Osteocyte (in vitro differentiated cells): Measurements from ENCODE around the gene HOXB9. TPM values are rescaled to one million over a fixed set of nuclear protein-coding genes. Genes with fewer than 3 reads are reported as not detected.

Experiments used
- DNase-seq: peaks from one replicate; pipeline ENCODE4 v3.0.0; 2021; ENCODE audit warnings: mixed read lengths; ENCODE audit not compliant: unreplicated experiment; ENCODE audit errors: extremely low spot score
- H3K27ac Mint-ChIP-seq: one replicate; pipeline ENCODE4 v1.8.0; 2021; ENCODE audit warnings: mild to moderate bottlenecking, mixed read lengths; ENCODE audit not compliant: unreplicated experiment
- H3K27me3 Mint-ChIP-seq: one replicate; pipeline ENCODE4 v1.8.0; 2021; ENCODE audit warnings: mixed read lengths; ENCODE audit not compliant: unreplicated experiment
- H3K36me3 Mint-ChIP-seq: one replicate; pipeline ENCODE4 v1.8.0; 2021; ENCODE audit warnings: mixed read lengths; ENCODE audit not compliant: unreplicated experiment
- H3K4me1 Mint-ChIP-seq: one replicate; pipeline ENCODE4 v1.8.0; 2021; ENCODE audit warnings: mixed read lengths; ENCODE audit not compliant: unreplicated experiment
- H3K4me3 Mint-ChIP-seq: one replicate; pipeline ENCODE4 v1.8.0; 2021; ENCODE audit warnings: mild to moderate bottlenecking, moderate library complexity, mixed read lengths; ENCODE audit not compliant: unreplicated experiment
- H3K9me3 Mint-ChIP-seq: one replicate; pipeline ENCODE4 v1.8.0; 2021; ENCODE audit warnings: mixed read lengths; ENCODE audit not compliant: unreplicated experiment
- CTCF ChIP-seq: fragments of 200-600 bp; sonication (generic); IDR thresholded peaks from 2 replicates; pipeline ENCODE4 v1.5.0; 2021; ENCODE audit warnings: antibody characterized with exemption, mild to moderate bottlenecking, moderate library complexity
- total RNA-seq: library from RNA; stranded (reverse); gene quantifications from 2 replicates; pipeline ENCODE4 v1.2.1, GENCODE V29; 2021

The HOXB9 gene
- total RNA-seq, 1 donor from 2014 or later: not detected

GRCh38 chr17:48645639-48646182, 19.6 kb upstream of the HOXB9 start:
- peaks cover 85% of the 10 kb centered on the region for H3K27me3 Mint-ChIP-seq
- no peaks in the 10 kb centered on the region for H3K36me3 Mint-ChIP-seq
- no peak overlapping the region for H3K27ac Mint-ChIP-seq
- no peak for TF ChIP-seq CTCF
- H3K4me1 Mint-ChIP-seq: peaks cover 6% of the 10 kb centered on the region
- no peak for DNase-seq
- no peak overlapping the region for H3K4me3 Mint-ChIP-seq
- H3K9me3 Mint-ChIP-seq: no peaks in the 10 kb centered on the region

DNA sequence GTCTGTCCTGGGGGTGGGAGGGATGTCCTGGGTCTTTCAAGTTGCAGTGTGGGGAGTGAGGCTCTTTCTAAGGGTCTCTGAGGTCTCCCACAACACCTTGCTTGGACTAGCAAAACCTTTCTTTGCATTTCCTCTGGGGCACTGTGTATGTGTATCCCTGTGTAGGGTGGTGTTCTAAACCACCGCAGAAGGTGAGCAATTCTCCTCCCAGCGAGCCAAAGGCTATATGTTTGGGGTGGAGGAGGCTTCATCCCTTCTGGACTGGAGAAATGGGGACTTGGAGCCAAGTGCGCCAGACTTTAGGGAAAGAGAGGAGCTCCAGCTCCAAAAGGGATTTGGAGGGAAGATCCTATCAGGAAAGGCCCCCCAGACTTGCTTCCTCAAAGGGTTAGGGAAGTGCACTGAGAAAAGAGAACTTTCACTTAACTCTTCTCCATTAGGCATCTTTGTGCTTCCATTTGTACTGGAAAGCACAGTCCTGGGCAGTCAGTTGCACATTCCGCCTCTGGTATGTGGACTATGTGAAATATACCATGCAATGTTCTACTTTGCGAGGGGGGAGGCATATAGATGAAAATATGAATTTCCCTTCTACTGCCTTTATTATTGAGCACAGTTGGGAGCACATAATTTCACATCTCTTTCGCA, 18.9 kb upstream of the HOXB9 start:
- DNase-seq: no peak
- peaks cover 89% of the 10 kb centered on the region for H3K27me3 Mint-ChIP-seq
- H3K36me3 Mint-ChIP-seq: no peaks in the 10 kb centered on the region
- H3K4me1 Mint-ChIP-seq: peaks cover 6% of the 10 kb centered on the region
- H3K4me3 Mint-ChIP-seq: no peak overlapping the region
- no peak overlapping the region for H3K27ac Mint-ChIP-seq
- no peaks in the 10 kb centered on the region for H3K9me3 Mint-ChIP-seq
- TF ChIP-seq CTCF: no peak

GRCh38 chr17:48644159-48644558, 18.0 kb upstream of the HOXB9 start:
- Mint-ChIP-seq H3K27me3 (peaks cover 91% of the 10 kb centered on the region), H3K36me3 (no peaks in the 10 kb centered on the region), H3K4me1 (peaks cover 6% of the 10 kb centered on the region), H3K27ac (no peak overlapping the region), H3K9me3 (no peaks in the 10 kb centered on the region), H3K4me3 (no peak overlapping the region)
- no peak for DNase-seq
- no peak for TF ChIP-seq CTCF

- H3K4me3 Mint-ChIP-seq: no peak overlapping the region
- peaks cover 93% of the 10 kb centered on the region for H3K27me3 Mint-ChIP-seq
Observed at GRCh38 chr17:48643697-48644012, 17.5 kb upstream of the HOXB9 start.

More at GRCh38 chr17:48643697-48644012, 17.5 kb upstream of the HOXB9 start:
- H3K27ac Mint-ChIP-seq: no peak overlapping the region
- TF ChIP-seq CTCF: no peak
- no peaks in the 10 kb centered on the region for H3K36me3 Mint-ChIP-seq
- peaks cover 6% of the 10 kb centered on the region for H3K4me1 Mint-ChIP-seq
- no peaks in the 10 kb centered on the region for H3K9me3 Mint-ChIP-seq
- DNase-seq: no peak
